Mucosa of descending colon (tissue), 3 donors: ENCODE measurements around the gene OR2M7. TPM values are rescaled to one million over a fixed set of nuclear protein-coding genes. Genes with fewer than 3 reads are reported as not detected.
"Not testable (repeated sequence)": the region's sequence is repeated elsewhere in the genome, so short reads cannot be mapped to it uniquely, and the experiment has no call there.

ENCODE experiments used
- ATAC-seq: fragments of 200-7000 bp; cut with Tn5 transposase; one replicate; pipeline ENCODE4 v1.9.1; 2020; ENCODE audit warnings: mild to moderate bottlenecking, moderate library complexity
- DNase-seq, 3 donors: peaks; one replicate each; pipeline ENCODE4 v3.0.0-alpha.2; 2020
- H3K36me3 ChIP-seq: fragments of 200-600 bp; one replicate; pipeline ENCODE4 v1.8.0; 2021; ENCODE audit warnings: low read depth, mild to moderate bottlenecking
- H3K4me1 ChIP-seq: fragments of 200-600 bp; one replicate; pipeline ENCODE4 v1.8.0; 2021; ENCODE audit warnings: low read depth, mild to moderate bottlenecking
- H3K4me3 ChIP-seq: fragments of 200-600 bp; one replicate; pipeline ENCODE4 v1.8.0; 2021; ENCODE audit warnings: mild to moderate bottlenecking
- H3K9me3 ChIP-seq: fragments of 200-600 bp; one replicate; pipeline ENCODE4 v1.8.0; 2021; ENCODE audit warnings: mild to moderate bottlenecking
- CTCF ChIP-seq: fragments of 200-600 bp; IDR thresholded peaks from one replicate; pipeline ENCODE4 v1.8.0; 2022; ENCODE audit warnings: antibody characterized with exemption, mild to moderate bottlenecking
- intact Hi-C, 2 donors: fragments of 100-400 bp; cut with DNase I in 1 of 2; cut with micrococcal nuclease in 1 of 2; formaldehyde crosslinking; loops; one replicate each; pipeline versions ENCODE4 v1.11.0 to v1.11.1; 2022; cut with DNase I, micrococcal nuclease
- total RNA-seq, 3 donors: library from RNA; stranded (reverse); fragmentation: NEBNext Ultra II Directional in 2 of 3; extraction: Animal tissue kit (Norgen Biotek cat#: 25700) in 2 of 3; gene quantifications; one replicate each; pipeline versions ENCODE4 v1.2.1 to v1.2.4, GENCODE V29; 2021 to 2023
- donor health status: DM: no; HTN: no; CAD: no; lungs with moderate emphysema.
- donor health status: DM: no; HTN: no; CAD: no.
- donor health status: DM: no; HTN: yes; CAD: no.

Gene OR2M7
- total RNA-seq, 3 donors from 2014 or later = not detected

GRCh38 chr1:248348475-248348874 lies 24.1 kb upstream of the OR2M7 start, which contains the start of gene OR14C36:
Gene OR14C36, plus strand, starts transcription at chr1:248348775. Its CDS starts 0 bp downstream, at chr1:248348775.
- DNase-seq (no peak), ATAC-seq (no peak)
- Histone ChIP-seq H3K9me3 (peaks cover 18% of the 10 kb centered on the region), H3K36me3 (no peaks in the 10 kb centered on the region), H3K4me1 (no peaks in the 10 kb centered on the region), H3K4me3 (no peak within 1 kb of the TSS)
- TF ChIP-seq CTCF = no peak
- intact Hi-C loops = no loop called here

GRCh38 chr1:248343451-248343850 lies 19.1 kb upstream of the OR2M7 start:
- H3K4me1 ChIP-seq = no peaks in the 10 kb centered on the region
- no peak for TF ChIP-seq CTCF
- peaks cover 21% of the 10 kb centered on the region for H3K9me3 ChIP-seq
- ATAC-seq (no peak), DNase-seq (no peak)
- intact Hi-C loops = no loop called here
- no peak overlapping the region for H3K4me3 ChIP-seq
- no peaks in the 10 kb centered on the region for H3K36me3 ChIP-seq

- H3K4me3 ChIP-seq = no peak overlapping the region
- H3K9me3 ChIP-seq = peaks cover 42% of the 10 kb centered on the region
- DNase-seq (no peak), ATAC-seq (no peak)
- TF ChIP-seq CTCF = no peak
- no peaks in the 10 kb centered on the region for H3K36me3 ChIP-seq
- no peaks in the 10 kb centered on the region for H3K4me1 ChIP-seq
- intact Hi-C loops = no loop called here
Observed at GRCh38 chr1:248316796-248317195, 7.6 kb downstream of the OR2M7 start.

- H3K4me3 ChIP-seq, ATAC-seq, H3K4me1 ChIP-seq, intact Hi-C loops, DNase-seq, H3K36me3 ChIP-seq: not testable (repeated sequence)
- peaks cover 22% of the 10 kb centered on the region for H3K9me3 ChIP-seq
Observed at GRCh38 chr1:248306740-248307139, 17.6 kb downstream of the OR2M7 start.

- no peak for DNase-seq
- H3K4me1 ChIP-seq = no peaks in the 10 kb centered on the region
- ATAC-seq = no peak
- H3K4me3 ChIP-seq = no peak overlapping the region
- no peak for TF ChIP-seq CTCF
- intact Hi-C loops = no loop called here
- peaks cover 21% of the 10 kb centered on the region for H3K9me3 ChIP-seq
- H3K36me3 ChIP-seq = no peaks in the 10 kb centered on the region
Observed at GRCh38 chr1:248306103-248306502, 18.3 kb downstream of the OR2M7 start.

- H3K4me3 ChIP-seq, H3K36me3 ChIP-seq, ATAC-seq, intact Hi-C loops, DNase-seq, H3K4me1 ChIP-seq: not testable (repeated sequence)
- peaks cover 21% of the 10 kb centered on the region for H3K9me3 ChIP-seq
Observed at GRCh38 chr1:248305672-248306071, 18.7 kb downstream of the OR2M7 start.

- Histone ChIP-seq H3K4me3 (no peak within 1 kb of the TSS), H3K9me3 (peaks cover 20% of the 10 kb centered on the region), H3K4me1 (no peaks in the 10 kb centered on the region), H3K36me3 (no peaks in the 10 kb centered on the region)
- intact Hi-C loops = no loop called here
- TF ChIP-seq CTCF = no peak
- DNase-seq (no peak), ATAC-seq (no peak)
Observed at GRCh38 chr1:248303324-248303723, 21.0 kb downstream of the OR2M7 start, which contains the start of gene OR2T12. Gene OR2T12, minus strand, starts transcription at chr1:248303424. Its CDS starts 7,846 bp downstream, at chr1:248295578.
